H9 (cell line): ENCODE data around the gene KMT5B. TPM values are rescaled to one million over a fixed set of nuclear protein-coding genes. Genes with fewer than 3 reads are reported as not detected.

Experiments used
- DNase-seq: peaks from one replicate; pipeline ENCODE4 v3.0.0-alpha.2; 2017
- H2AFZ ChIP-seq: one replicate; pipeline ENCODE4 v1.6.1; 2013; ENCODE audit warnings: mild to moderate bottlenecking, low read length, control low read depth, moderate library complexity
- H2AK5ac ChIP-seq: 2 replicates; pipeline ENCODE4 v1.6.1; 2013; ENCODE audit warnings: low read length, control low read depth, mixed read lengths; ENCODE audit not compliant: insufficient read length
- H2BK120ac ChIP-seq: one replicate; pipeline ENCODE4 v1.6.1; 2013; ENCODE audit warnings: low read depth, mild to moderate bottlenecking, low read length, control low read depth, inconsistent platforms; ENCODE audit not compliant: poor library complexity, severe bottlenecking
- H2BK12ac ChIP-seq: 2 replicates; pipeline ENCODE4 v1.6.1; 2013; ENCODE audit warnings: low read length, control low read depth, mixed read lengths, low read depth; ENCODE audit not compliant: insufficient read length
- H2BK15ac ChIP-seq: 2 replicates; pipeline ENCODE4 v1.6.1; 2013; ENCODE audit warnings: low read depth, low read length, control low read depth
- H2BK20ac ChIP-seq: one replicate; pipeline ENCODE4 v1.6.1; 2013; ENCODE audit warnings: low read depth, mild to moderate bottlenecking, low read length, control low read depth, inconsistent platforms; ENCODE audit not compliant: poor library complexity, severe bottlenecking
- H2BK5ac ChIP-seq: 2 replicates; pipeline ENCODE4 v1.6.1; 2013; ENCODE audit warnings: low read length, control low read depth, mixed read lengths; ENCODE audit not compliant: insufficient read length
- H3K14ac ChIP-seq: 2 replicates; pipeline ENCODE4 v1.6.1; 2013; ENCODE audit warnings: low read length, control low read depth; ENCODE audit not compliant: insufficient read depth
- H3K18ac ChIP-seq: 2 replicates; pipeline ENCODE4 v1.6.1; 2013; ENCODE audit warnings: low read depth, mild to moderate bottlenecking, mixed read lengths, low read length, control low read depth; ENCODE audit not compliant: insufficient read length
- H3K23ac ChIP-seq: 2 replicates; pipeline ENCODE4 v1.6.1; 2013; ENCODE audit warnings: low read length, control low read depth, mixed read lengths, low read depth; ENCODE audit not compliant: insufficient read length
- H3K23me2 ChIP-seq: 2 replicates; pipeline ENCODE4 v1.6.1; 2013; ENCODE audit warnings: low read depth, mild to moderate bottlenecking, mixed read lengths, low read length, control low read depth; ENCODE audit not compliant: insufficient read length, poor library complexity, severe bottlenecking
- H3K27ac ChIP-seq: 2 replicates; pipeline ENCODE4 v1.5.1; 2013; ENCODE audit warnings: low read length, control low read depth, mixed read lengths, low read depth; ENCODE audit not compliant: insufficient read length
- H3K27me3 ChIP-seq: 2 replicates; pipeline ENCODE4 v1.6.1; 2013; ENCODE audit warnings: low read length, control low read depth, inconsistent platforms; ENCODE audit not compliant: insufficient read depth
- H3K4ac ChIP-seq: 2 replicates; pipeline ENCODE4 v1.6.1; 2013; ENCODE audit warnings: low read depth, mild to moderate bottlenecking, control low read depth, inconsistent platforms, low read length, moderate library complexity
- H3K4me1 ChIP-seq: 2 replicates; pipeline ENCODE4 v1.6.1; 2013; ENCODE audit warnings: low read length, control low read depth, inconsistent platforms; ENCODE audit not compliant: insufficient read depth
- H3K4me2 ChIP-seq: 2 replicates; pipeline ENCODE4 v1.6.1; 2013; ENCODE audit warnings: low read length, control low read depth, mixed read lengths; ENCODE audit not compliant: insufficient read length, insufficient read depth
- H3K56ac ChIP-seq: 2 replicates; pipeline ENCODE4 v1.6.1; 2013; ENCODE audit warnings: low read depth, mild to moderate bottlenecking, mixed read lengths, low read length, control low read depth; ENCODE audit not compliant: insufficient read length
- H3K79me1 ChIP-seq: 2 replicates; pipeline ENCODE4 v1.6.1; 2013; ENCODE audit warnings: low read depth, mild to moderate bottlenecking, moderate library complexity, low read length, control low read depth, inconsistent platforms; ENCODE audit not compliant: insufficient read depth, poor library complexity, severe bottlenecking
- H3K79me2 ChIP-seq: 2 replicates; pipeline ENCODE4 v1.6.1; 2013; ENCODE audit warnings: low read length, control low read depth, inconsistent platforms; ENCODE audit not compliant: insufficient read depth
- H3K9ac ChIP-seq: 2 replicates; pipeline ENCODE4 v1.6.1; 2013; ENCODE audit warnings: low read length, control low read depth, mixed read lengths; ENCODE audit not compliant: insufficient read length; ENCODE audit errors: extremely low read depth
- H3K9me3 ChIP-seq: one replicate; pipeline ENCODE4 v1.6.1; 2013; ENCODE audit warnings: low read depth, low read length, inconsistent platforms; ENCODE audit not compliant: control insufficient read depth
- H3T11ph ChIP-seq: one replicate; pipeline ENCODE4 v1.6.1; 2013; ENCODE audit warnings: mild to moderate bottlenecking, low read length, control low read depth, inconsistent platforms
- H4K20me1 ChIP-seq: one replicate; pipeline ENCODE4 v1.6.1; 2013; ENCODE audit not compliant: control insufficient read depth, insufficient read length, insufficient read depth
- H4K5ac ChIP-seq: 2 replicates; pipeline ENCODE4 v1.6.1; 2013; ENCODE audit warnings: low read depth, mild to moderate bottlenecking, mixed read lengths, low read length, control low read depth; ENCODE audit not compliant: insufficient read length
- H4K8ac ChIP-seq: replicated peaks from 2 replicates; pipeline ENCODE4 v1.6.1; 2013; ENCODE audit warnings: low read length, control low read depth, mixed read lengths, low read depth; ENCODE audit not compliant: insufficient read length
- H4K91ac ChIP-seq: 2 replicates; pipeline ENCODE4 v1.6.1; 2013; ENCODE audit warnings: low read depth, mild to moderate bottlenecking, moderate library complexity, mixed read lengths, low read length, control low read depth; ENCODE audit not compliant: insufficient read length
- H3K27ac Mint-ChIP-seq, 3 experiments: 2 replicates in 2 of 3; 3 replicates in 1 of 3; pipeline ENCODE4 v1.8.0; 2020 to 2021; ENCODE audit warnings: mixed read lengths in 3 of 3, mild to moderate bottlenecking in 1 of 3, moderate library complexity in 1 of 3
- H3K27me3 Mint-ChIP-seq: 2 replicates; pipeline ENCODE4 v1.8.0; 2021; ENCODE audit warnings: low read depth, mild to moderate bottlenecking, moderate library complexity, mixed read lengths
- H3K36me3 Mint-ChIP-seq, 3 experiments: 2 replicates in 2 of 3; 3 replicates in 1 of 3; pipeline ENCODE4 v1.8.0; 2020 to 2021; ENCODE audit warnings: low read depth in 3 of 3, mixed read lengths in 3 of 3; ENCODE audit not compliant: insufficient read depth in 1 of 3
- H3K4me1 Mint-ChIP-seq, 2 experiments: 2 replicates each; pipeline ENCODE4 v1.8.0; 2020; ENCODE audit warnings: mixed read lengths in 2 of 2
- H3K4me3 Mint-ChIP-seq, 2 experiments: 2 replicates in 1 of 2; 3 replicates in 1 of 2; pipeline ENCODE4 v1.8.0; 2020 to 2021; ENCODE audit warnings: mild to moderate bottlenecking in 2 of 2, mixed read lengths in 2 of 2, moderate library complexity in 1 of 2
- H3K9me3 Mint-ChIP-seq, 2 experiments: 2 replicates in 1 of 2; 3 replicates in 1 of 2; pipeline ENCODE4 v1.8.0; 2020; ENCODE audit warnings: mild to moderate bottlenecking in 2 of 2, mixed read lengths in 2 of 2, moderate library complexity in 1 of 2
- WGBS: extraction: QIAGEN DNeasy Blood & Tissue Kit; methylation state at CpG from one replicate; pipeline ENCODE4 v1.1.7; 2013; ENCODE audit warnings: missing lambda C conversion rate, low lambda C conversion rate, mixed read lengths; ENCODE audit not compliant: insufficient read length; ENCODE audit errors: extremely low coverage; 5-methylcytosine and 5-hydroxymethylcytosine counted together
- total RNA-seq: library from RNA; stranded (reverse); gene quantifications from 2 replicates; pipeline ENCODE4 v1.2.1, GENCODE V29; 2021
- TF ChIP-seq, protein P1 (sequence below): fragments of 200-600 bp; sonication (generic); conservative IDR thresholded peaks from 3 replicates; pipeline ENCODE4 v1.8.0; 2021; ENCODE audit warnings: antibody characterized with exemption, mild to moderate bottlenecking

The KMT5B gene
- total RNA-seq, 1 experiment from 2014 or later: 61.6 TPM

DNA sequence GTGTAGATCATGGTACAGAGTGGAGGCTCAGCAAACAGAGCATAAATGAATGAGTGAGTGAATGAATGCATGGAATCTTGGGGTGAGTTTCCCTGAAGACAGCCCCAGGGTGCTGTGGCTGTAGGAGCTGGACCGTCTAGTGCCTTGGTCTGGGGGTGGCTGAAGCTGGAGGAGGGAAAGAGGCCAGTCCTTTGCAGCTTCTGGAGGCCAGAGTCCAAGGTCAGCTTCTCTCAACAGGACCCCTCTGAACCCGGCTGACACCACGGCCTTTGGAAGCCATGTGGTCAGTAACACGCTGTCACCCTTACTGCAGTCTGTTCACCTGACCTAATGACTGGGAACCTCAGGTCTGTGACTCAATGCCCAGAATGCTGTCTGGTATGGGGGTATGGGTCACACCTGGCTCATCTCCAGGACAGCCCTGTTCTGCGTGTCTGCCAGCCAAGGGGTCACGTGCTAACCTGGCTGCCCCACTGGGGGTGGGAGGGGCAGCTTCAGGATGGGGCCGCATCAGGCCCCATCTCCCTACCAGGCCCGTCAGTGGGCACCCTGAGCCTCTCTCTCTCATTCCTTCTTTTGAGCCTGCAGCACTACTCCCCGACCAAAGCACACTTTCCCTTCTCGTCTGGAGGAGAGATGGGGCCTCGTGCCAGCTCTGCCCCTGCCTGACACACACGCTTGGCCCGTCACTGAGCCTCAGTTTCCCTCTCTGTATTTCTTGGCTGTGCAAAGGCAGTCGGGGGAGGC is 67.8 kb downstream of the KMT5B start:
- no peak overlapping the region for H2BK5ac ChIP-seq
- H3K9me3 Mint-ChIP-seq: no peaks in the 10 kb centered on the region
- no peak overlapping the region for H3K56ac ChIP-seq
- H2BK20ac ChIP-seq: no peak overlapping the region
- H3K4ac ChIP-seq: no peak overlapping the region
- H3K23ac ChIP-seq: no peak overlapping the region
- H2BK12ac ChIP-seq: no peak overlapping the region
- no peaks in the 10 kb centered on the region for H3K4me1 ChIP-seq
- no peak overlapping the region for H2AK5ac ChIP-seq
- no peaks in the 10 kb centered on the region for H3K79me1 ChIP-seq
- H3K4me3 Mint-ChIP-seq: no peak overlapping the region
- H4K8ac ChIP-seq: no peak overlapping the region
- H4K20me1 ChIP-seq: no peaks in the 10 kb centered on the region
- no peaks in the 10 kb centered on the region for H3K23me2 ChIP-seq
- no peaks in the 10 kb centered on the region for H3K27me3 ChIP-seq
- no peak overlapping the region for H3K14ac ChIP-seq
- H3K79me2 ChIP-seq: no peaks in the 10 kb centered on the region
- WGBS: no CpG with 5 or more reads among the region's 14 CpGs
- TF ChIP-seq, protein P1, sequence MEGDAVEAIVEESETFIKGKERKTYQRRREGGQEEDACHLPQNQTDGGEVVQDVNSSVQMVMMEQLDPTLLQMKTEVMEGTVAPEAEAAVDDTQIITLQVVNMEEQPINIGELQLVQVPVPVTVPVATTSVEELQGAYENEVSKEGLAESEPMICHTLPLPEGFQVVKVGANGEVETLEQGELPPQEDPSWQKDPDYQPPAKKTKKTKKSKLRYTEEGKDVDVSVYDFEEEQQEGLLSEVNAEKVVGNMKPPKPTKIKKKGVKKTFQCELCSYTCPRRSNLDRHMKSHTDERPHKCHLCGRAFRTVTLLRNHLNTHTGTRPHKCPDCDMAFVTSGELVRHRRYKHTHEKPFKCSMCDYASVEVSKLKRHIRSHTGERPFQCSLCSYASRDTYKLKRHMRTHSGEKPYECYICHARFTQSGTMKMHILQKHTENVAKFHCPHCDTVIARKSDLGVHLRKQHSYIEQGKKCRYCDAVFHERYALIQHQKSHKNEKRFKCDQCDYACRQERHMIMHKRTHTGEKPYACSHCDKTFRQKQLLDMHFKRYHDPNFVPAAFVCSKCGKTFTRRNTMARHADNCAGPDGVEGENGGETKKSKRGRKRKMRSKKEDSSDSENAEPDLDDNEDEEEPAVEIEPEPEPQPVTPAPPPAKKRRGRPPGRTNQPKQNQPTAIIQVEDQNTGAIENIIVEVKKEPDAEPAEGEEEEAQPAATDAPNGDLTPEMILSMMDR: no peak
- H3K36me3 Mint-ChIP-seq: no peaks in the 10 kb centered on the region
- no peak overlapping the region for H3K27ac ChIP-seq
- H2BK15ac ChIP-seq: no peak overlapping the region
- H3K27me3 Mint-ChIP-seq: no peaks in the 10 kb centered on the region
- H4K91ac ChIP-seq: no peak overlapping the region
- H2AFZ ChIP-seq: no peak overlapping the region
- no peak overlapping the region for H3T11ph ChIP-seq
- no peak overlapping the region for H4K5ac ChIP-seq
- peaks cover 0 to 6% of the 10 kb centered on the region in 2 experiments; a peak in 1 of 4 replicates for H3K4me1 Mint-ChIP-seq
- H3K9me3 ChIP-seq: no peaks in the 10 kb centered on the region
- H3K18ac ChIP-seq: no peak overlapping the region
- H3K9ac ChIP-seq: no peak overlapping the region
- H3K27ac Mint-ChIP-seq: peak overlapping the region in 1 of 3 experiments; percentile 74; a peak in 1 of 7 replicates
- no peak for DNase-seq
- H3K4me2 ChIP-seq: no peak overlapping the region
- H2BK120ac ChIP-seq: no peak overlapping the region
